WTC11 (cell line): Measurements from ENCODE around the gene SUCLG2. TPM values are rescaled to one million over a fixed set of nuclear protein-coding genes. Genes with fewer than 3 reads are reported as not detected.

Experiments used
- ATAC-seq: fragments of 200-7000 bp; cut with Tn5 transposase; 2 replicates; pipeline ENCODE4 v1.10.0; 2021; ENCODE audit warnings: mild to moderate bottlenecking, moderate library complexity
- CTCF ChIA-PET: fragments of 300-600 bp; sonication (Branson Sonifier 250); formaldehyde crosslinking; loops from one replicate; lab custom pipeline; 2021; ENCODE audit warnings: antibody characterized with exemption; lab: Charles Lee
- POLR2A ChIA-PET: fragments of 350-600 bp; sonication (Branson Sonifier 250); formaldehyde crosslinking; loops from one replicate; lab custom pipeline; 2021; ENCODE audit warnings: antibody characterized with exemption; lab: Charles Lee
- DNase-seq: peaks from one replicate; pipeline ENCODE4 v3.0.0; 2021; ENCODE audit warnings: low spot score
- H3K27ac Mint-ChIP-seq: 2 replicates; pipeline ENCODE4 v1.8.0; 2021; ENCODE audit warnings: mixed read lengths
- H3K27me3 Mint-ChIP-seq: 2 replicates; pipeline ENCODE4 v1.8.0; 2021; ENCODE audit warnings: low read depth, mild to moderate bottlenecking, moderate library complexity, mixed read lengths
- H3K36me3 Mint-ChIP-seq: 2 replicates; pipeline ENCODE4 v1.8.0; 2021; ENCODE audit warnings: mixed read lengths
- H3K4me1 Mint-ChIP-seq: 2 replicates; pipeline ENCODE4 v1.8.0; 2022; ENCODE audit warnings: mixed read lengths
- H3K4me3 Mint-ChIP-seq: 2 replicates; pipeline ENCODE4 v1.8.0; 2021; ENCODE audit warnings: mild to moderate bottlenecking, moderate library complexity, mixed read lengths
- H3K9me3 Mint-ChIP-seq: 2 replicates; pipeline ENCODE4 v1.8.0; 2021; ENCODE audit warnings: mixed read lengths
- ARID4B ChIP-seq: sonication (generic); formaldehyde crosslinking; IDR thresholded peaks from 2 replicates; pipeline ENCODE4 v1.8.0; 2023; ENCODE audit warnings: missing genetic modification reagents, mild to moderate bottlenecking, borderline replicate concordance
- ATF2 ChIP-seq: sonication (generic); formaldehyde crosslinking; IDR thresholded peaks from 2 replicates; pipeline ENCODE4 v1.8.1; 2022; ENCODE audit warnings: low read depth, missing genetic modification reagents, borderline replicate concordance
- CBFB ChIP-seq: sonication (generic); formaldehyde crosslinking; IDR thresholded peaks from 2 replicates; pipeline ENCODE4 v1.8.1; 2022; ENCODE audit warnings: mild to moderate bottlenecking, low read depth, missing genetic modification reagents
- CREB1 ChIP-seq: sonication (generic); formaldehyde crosslinking; IDR thresholded peaks from 2 replicates; pipeline ENCODE4 v1.8.0; 2023; ENCODE audit warnings: mild to moderate bottlenecking, missing genetic modification reagents
- CREM ChIP-seq: sonication (generic); formaldehyde crosslinking; IDR thresholded peaks from 2 replicates; pipeline ENCODE4 v1.8.1; 2022; ENCODE audit warnings: mild to moderate bottlenecking, missing genetic modification reagents, moderate library complexity
- E2F1 ChIP-seq: sonication (generic); formaldehyde crosslinking; IDR thresholded peaks from 2 replicates; pipeline ENCODE4 v1.8.0; 2022; ENCODE audit warnings: mild to moderate bottlenecking, missing genetic modification reagents
- FOXP4 ChIP-seq: sonication (generic); formaldehyde crosslinking; IDR thresholded peaks from 2 replicates; pipeline ENCODE4 v1.8.0; 2022; ENCODE audit warnings: mild to moderate bottlenecking, missing genetic modification reagents
- GABPB1 ChIP-seq: sonication (generic); formaldehyde crosslinking; IDR thresholded peaks from 2 replicates; pipeline ENCODE4 v1.8.1; 2023; ENCODE audit warnings: mild to moderate bottlenecking, missing genetic modification reagents
- MYBL2 ChIP-seq: sonication (generic); formaldehyde crosslinking; IDR thresholded peaks from 2 replicates; pipeline ENCODE4 v1.8.1; 2023; ENCODE audit warnings: mild to moderate bottlenecking, moderate library complexity, missing genetic modification reagents
- NR2C2 ChIP-seq: sonication (generic); formaldehyde crosslinking; IDR thresholded peaks from 2 replicates; pipeline ENCODE4 v1.8.0; 2022; ENCODE audit warnings: mild to moderate bottlenecking, missing genetic modification reagents
- RELA ChIP-seq: sonication (generic); formaldehyde crosslinking; IDR thresholded peaks from 2 replicates; pipeline ENCODE4 v1.8.1; 2022; ENCODE audit warnings: missing genetic modification reagents, mild to moderate bottlenecking, borderline replicate concordance
- TCF7 ChIP-seq: sonication (generic); formaldehyde crosslinking; IDR thresholded peaks from 2 replicates; pipeline ENCODE4 v1.8.0; 2022; ENCODE audit warnings: mild to moderate bottlenecking, low read depth, missing genetic modification reagents, moderate library complexity
- TEAD1 ChIP-seq: sonication (generic); formaldehyde crosslinking; IDR thresholded peaks from 2 replicates; pipeline ENCODE4 v1.8.0; 2022; ENCODE audit warnings: mild to moderate bottlenecking, missing genetic modification reagents
- TEAD4 ChIP-seq: sonication (generic); formaldehyde crosslinking; IDR thresholded peaks from 2 replicates; pipeline ENCODE4 v1.8.0; 2022; ENCODE audit warnings: mild to moderate bottlenecking, missing genetic modification reagents
- ZNF138 ChIP-seq: sonication (generic); formaldehyde crosslinking; conservative IDR thresholded peaks from 2 replicates; pipeline ENCODE4 v1.8.1; 2022; ENCODE audit warnings: mild to moderate bottlenecking, moderate library complexity, missing genetic modification reagents
- ZNF281 ChIP-seq: sonication (generic); formaldehyde crosslinking; IDR thresholded peaks from 2 replicates; pipeline ENCODE4 v1.8.0; 2023; ENCODE audit warnings: mild to moderate bottlenecking, missing genetic modification reagents
- ZNF317 ChIP-seq: sonication (generic); formaldehyde crosslinking; IDR thresholded peaks from 2 replicates; pipeline ENCODE4 v1.8.1; 2023; ENCODE audit warnings: low read depth, mild to moderate bottlenecking, moderate library complexity, missing genetic modification reagents, borderline replicate concordance
- ZNF416 ChIP-seq: fragments of 250-450 bp; sonication (Bioruptor Pico); IDR thresholded peaks from 2 replicates; pipeline ENCODE4 v1.9.0; 2021; ENCODE audit warnings: mild to moderate bottlenecking, inconsistent platforms
- ZNF425 ChIP-seq: fragments of 250-450 bp; sonication (Bioruptor Pico); conservative IDR thresholded peaks from 2 replicates; pipeline ENCODE4 v1.9.0; 2021; ENCODE audit warnings: mild to moderate bottlenecking
- total RNA-seq: library from RNA; stranded (reverse); gene quantifications from 3 replicates; pipeline ENCODE4 v1.2.3, GENCODE V29; 2021

Gene SUCLG2
- total RNA-seq, 1 experiment from 2014 or later, result 39.7 TPM

GRCh38 chr3:67551361-67552016, 102.9 kb downstream of the SUCLG2 start:
- ChIA-PET POLR2A (no interaction called here), CTCF (interaction anchor here (0.5 kb wide), 1 partner anchor 167 kb away, joined by 3 read pairs; no protein-coding TSS in a partner anchor)
- DNase-seq (no peak), ATAC-seq (no peak)
- TF ChIP-seq ZNF416 (CRISPR knock-in tag) (no peak), GABPB1 (CRISPR knock-in tag) (no peak), MYBL2 (CRISPR knock-in tag) (no peak), TEAD4 (CRISPR knock-in tag) (no peak), CBFB (CRISPR knock-in tag) (no peak), CREB1 (CRISPR knock-in tag) (no peak), TEAD1 (CRISPR knock-in tag) (no peak), ATF2 (no peak)
- Mint-ChIP-seq H3K4me1 (no peaks in the 10 kb centered on the region), H3K27ac (no peak overlapping the region; the same call in 1 of the 2 replicates), H3K4me3 (no peak overlapping the region), H3K9me3 (0 out of 2 replicates have a peak, but pooled peaks cover 3% of the 10 kb centered on the region), H3K27me3 (no peaks in the 10 kb centered on the region), H3K36me3 (no peaks in the 10 kb centered on the region)

GRCh38 chr3:67550541-67550940, 103.9 kb downstream of the SUCLG2 start:
- no peak overlapping the region for H3K4me3 Mint-ChIP-seq
- no peak for DNase-seq
- CTCF ChIA-PET, result interaction anchor here (1.0 kb wide), 1 partner anchor 9 kb away, joined by 5 read pairs; no protein-coding TSS in a partner anchor
- no peak for TF ChIP-seq ZNF281 (CRISPR knock-in tag)
- no peak for TF ChIP-seq E2F1 (CRISPR knock-in tag)
- no peak for TF ChIP-seq ARID4B (CRISPR knock-in tag)
- no peak for TF ChIP-seq ZNF317
- no peak for TF ChIP-seq TCF7 (CRISPR knock-in tag)
- no peak for TF ChIP-seq NR2C2 (CRISPR knock-in tag)
- TF ChIP-seq FOXP4 (CRISPR knock-in tag), result no peak
- no peak for TF ChIP-seq ZNF138 (CRISPR knock-in tag)
- no peak for TF ChIP-seq CREB1 (CRISPR knock-in tag)
- TF ChIP-seq ZNF425 (CRISPR knock-in tag), result no peak
- no peak for TF ChIP-seq RELA
- no peak for TF ChIP-seq GABPB1 (CRISPR knock-in tag)
- no peak for TF ChIP-seq CREM (CRISPR knock-in tag)

More at GRCh38 chr3:67550541-67550940, 103.9 kb downstream of the SUCLG2 start:
- ATAC-seq, result no peak
- 0 out of 2 replicates have a peak, but pooled peaks cover 3% of the 10 kb centered on the region for H3K9me3 Mint-ChIP-seq
- H3K27ac Mint-ChIP-seq, result no peak overlapping the region
- no peaks in the 10 kb centered on the region for H3K36me3 Mint-ChIP-seq
- POLR2A ChIA-PET, result no interaction called here
- no peaks in the 10 kb centered on the region for H3K4me1 Mint-ChIP-seq
- no peaks in the 10 kb centered on the region for H3K27me3 Mint-ChIP-seq
